Measurements from ENCODE around the gene PRKN. TPM values are rescaled to one million over a fixed set of nuclear protein-coding genes. Genes with fewer than 3 reads are reported as not detected.

The PRKN gene
- total RNA-seq, 1 donor from 2014 or later: 0.34 TPM

DNA sequence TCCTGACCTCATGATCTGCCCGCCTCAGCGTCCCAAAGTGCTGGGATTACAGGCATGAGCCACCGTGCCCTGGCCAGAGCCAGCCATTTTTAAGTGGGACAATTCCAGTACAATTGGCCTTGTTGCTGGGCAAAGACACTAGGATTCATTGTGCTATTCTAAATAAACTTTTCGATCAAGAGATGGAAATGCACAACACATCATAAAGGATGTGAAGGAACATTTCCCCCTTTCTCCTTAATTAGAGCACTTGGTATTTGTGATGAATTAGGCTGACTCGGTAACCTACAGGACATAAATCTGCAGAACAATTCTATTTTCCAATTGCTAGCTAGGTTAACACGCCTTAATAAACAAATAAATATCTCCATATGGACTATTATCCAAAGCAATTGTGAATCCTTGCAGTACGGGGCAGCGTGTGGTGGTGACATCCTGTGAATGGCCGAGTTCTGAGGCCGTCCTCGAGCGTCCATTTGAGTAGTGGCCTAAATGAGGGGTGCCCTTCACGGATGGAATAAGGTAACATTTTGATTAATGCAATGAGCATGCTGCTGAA, 1047.5 kb downstream of the PRKN start:
- no peak for DNase-seq

DNA sequence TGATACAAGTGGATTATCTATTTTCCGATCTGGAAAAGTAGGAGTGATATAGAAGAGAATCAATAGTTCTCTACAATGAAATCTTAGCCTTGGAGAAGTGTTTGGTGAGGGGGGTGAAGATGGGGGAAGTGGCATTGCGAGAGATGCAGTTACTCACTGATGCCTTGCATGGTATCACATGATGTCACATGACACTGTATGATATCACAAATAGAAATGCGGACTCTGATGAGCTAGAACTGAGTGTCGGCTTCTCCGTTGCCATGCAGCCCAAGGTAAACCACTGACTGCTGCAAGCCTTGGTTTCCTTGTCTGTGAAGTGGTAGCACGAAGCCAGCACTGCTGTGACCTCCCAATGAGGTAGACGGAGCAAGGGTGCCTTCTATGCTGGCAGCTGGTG, 1050.4 kb downstream of the PRKN start:
- no peak for DNase-seq

DNA sequence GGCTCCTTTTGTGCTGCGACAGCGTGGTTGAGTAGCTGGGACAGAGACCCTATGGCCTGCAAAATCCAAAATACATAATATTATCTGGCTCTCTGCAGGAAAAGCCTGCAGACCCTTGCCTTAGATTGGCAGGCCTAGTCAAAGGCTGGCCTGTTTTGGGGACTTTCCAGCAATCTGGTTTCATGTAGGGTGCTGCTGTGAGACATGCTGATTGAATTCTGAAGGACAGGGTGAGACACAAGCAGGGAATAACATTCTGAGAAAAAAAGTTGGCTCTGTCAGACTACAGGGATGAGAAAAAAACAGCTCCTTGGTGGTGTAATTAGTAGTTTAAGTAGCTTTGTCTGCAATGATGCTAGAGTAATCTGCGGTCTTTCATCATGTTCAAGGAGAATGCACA, 1051.0 kb downstream of the PRKN start:
- no peak for DNase-seq

DNA sequence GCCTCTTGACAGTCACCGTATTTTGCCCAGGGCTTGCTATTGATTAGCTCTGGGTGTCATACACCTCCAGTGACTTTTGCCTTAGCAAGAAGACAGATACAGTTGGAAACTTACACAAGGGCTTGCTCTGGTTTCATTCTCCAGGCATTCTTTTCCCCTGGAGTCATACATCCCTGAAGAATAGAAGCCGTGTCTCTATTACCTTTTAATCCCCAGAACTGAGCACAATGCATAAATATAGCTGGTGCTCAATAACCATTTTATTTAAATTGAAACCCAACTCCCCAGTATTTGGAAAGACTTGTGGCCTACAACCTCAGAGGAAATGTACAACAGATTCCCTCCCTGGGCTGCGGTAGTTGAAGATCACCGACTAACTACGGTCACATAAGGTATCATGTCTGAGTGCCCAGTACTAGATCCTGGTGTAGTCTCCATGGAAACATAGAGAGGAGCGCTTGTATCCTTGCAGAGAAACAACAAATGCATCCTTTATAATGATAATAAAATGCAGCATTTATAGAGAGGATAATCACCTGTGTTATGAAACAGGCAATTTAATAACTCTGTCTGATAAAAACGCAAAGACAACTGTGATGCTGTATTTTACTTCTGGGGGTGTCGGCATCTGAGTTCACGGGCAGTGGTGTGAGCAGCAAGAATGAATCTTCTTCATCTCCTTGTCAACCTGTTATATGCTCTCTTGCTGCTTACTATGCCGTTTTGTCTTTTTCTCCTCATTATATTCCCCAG, 1052.5 kb downstream of the PRKN start:
- no peak for DNase-seq

DNA sequence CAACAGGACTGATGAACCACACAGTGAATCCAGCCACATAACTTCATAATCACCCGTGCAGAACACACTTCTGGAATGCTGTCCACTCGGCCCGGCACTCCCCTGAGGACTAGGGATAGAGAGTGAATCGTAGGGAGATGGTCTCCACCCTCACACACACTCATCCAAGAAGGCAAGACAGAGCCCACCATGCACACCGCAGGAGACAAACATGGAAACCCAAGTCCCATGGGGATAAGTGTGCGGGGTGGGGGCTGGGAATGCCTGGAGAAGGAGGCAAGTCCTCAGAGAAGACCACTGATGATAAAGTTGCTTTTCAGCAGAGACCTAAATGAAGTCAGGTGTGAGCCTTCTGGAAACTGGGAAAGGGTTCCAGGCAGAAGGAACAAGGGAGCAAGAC, 1054.5 kb downstream of the PRKN start:
- DNase-seq: no peak

DNA sequence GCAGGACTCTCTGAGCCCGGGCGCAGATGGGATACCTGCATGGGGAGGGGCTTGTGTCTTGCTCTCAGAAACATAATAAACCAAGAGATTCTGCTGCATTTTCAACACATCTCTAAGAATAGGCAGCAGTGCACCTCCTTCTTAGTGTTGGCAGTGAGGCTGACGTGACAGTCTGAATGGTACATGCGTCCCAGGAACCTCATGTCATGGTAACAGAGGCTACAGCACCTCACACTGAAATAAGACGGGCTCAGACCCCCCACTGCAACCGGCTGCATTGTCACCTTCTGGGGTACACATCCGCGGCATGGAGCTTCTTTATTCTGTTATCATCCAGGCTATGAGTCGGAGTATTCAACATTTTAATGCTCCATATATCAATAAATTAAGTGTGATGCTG, 1056.4 kb downstream of the PRKN start:
- no peak for DNase-seq

DNA sequence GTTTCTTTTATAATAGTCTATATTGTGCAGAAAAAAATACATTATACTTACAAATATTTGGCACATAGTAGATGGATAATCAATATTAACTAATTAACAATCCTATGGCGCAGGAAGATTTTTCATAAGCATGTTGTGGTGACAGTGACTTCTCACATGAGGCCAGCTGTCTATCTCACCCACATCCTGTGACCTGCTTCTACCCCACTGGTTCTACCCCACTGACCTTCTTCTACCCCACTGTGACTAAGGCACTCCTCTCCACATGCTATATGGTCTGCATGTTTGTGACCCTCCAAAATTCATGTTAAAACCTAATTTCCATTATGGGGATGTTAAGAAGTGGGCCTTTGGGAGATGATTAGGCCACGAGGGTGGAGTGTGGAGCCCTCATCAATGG, 1058.9 kb downstream of the PRKN start:
- DNase-seq: no peak

DNA sequence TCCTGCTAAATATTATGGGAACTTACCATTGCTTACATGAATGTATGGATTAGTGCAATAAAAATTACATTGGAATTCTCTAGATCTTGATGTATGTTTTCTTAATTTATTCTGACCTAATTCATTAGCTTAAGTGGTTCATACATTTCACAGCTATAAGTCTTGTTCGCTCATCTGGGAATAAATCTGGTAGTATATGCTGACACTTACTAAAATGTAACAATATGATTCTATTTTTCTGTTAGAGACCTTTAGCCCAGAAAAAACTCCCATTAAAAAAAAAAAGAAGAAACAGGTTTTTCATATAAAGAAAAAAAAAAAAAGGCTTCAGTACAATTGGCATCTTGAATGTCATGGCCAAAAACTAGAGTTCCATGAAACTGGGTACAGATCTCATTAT, 1059.6 kb downstream of the PRKN start:
- DNase-seq: no peak

DNA sequence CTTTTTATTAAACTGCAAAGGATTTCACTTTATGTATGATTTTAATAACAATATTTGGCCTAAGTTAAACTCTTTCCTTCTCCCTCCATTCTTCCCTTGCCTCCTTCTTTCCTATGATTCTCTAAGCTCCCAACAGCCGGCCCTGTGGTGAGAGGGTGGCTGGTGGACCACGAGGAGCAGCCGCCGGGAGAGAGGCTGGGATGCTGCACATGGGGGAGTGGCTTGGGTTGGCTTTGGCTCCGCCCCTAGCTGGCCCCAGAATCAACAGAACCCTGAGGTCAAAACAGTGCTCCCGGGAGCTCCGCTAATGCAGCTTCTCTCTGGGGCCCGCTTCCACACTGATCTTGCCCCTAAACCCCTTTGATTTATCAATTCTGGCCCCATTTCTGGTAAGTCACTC, 1063.9 kb downstream of the PRKN start:
- no peak for DNase-seq

DNA sequence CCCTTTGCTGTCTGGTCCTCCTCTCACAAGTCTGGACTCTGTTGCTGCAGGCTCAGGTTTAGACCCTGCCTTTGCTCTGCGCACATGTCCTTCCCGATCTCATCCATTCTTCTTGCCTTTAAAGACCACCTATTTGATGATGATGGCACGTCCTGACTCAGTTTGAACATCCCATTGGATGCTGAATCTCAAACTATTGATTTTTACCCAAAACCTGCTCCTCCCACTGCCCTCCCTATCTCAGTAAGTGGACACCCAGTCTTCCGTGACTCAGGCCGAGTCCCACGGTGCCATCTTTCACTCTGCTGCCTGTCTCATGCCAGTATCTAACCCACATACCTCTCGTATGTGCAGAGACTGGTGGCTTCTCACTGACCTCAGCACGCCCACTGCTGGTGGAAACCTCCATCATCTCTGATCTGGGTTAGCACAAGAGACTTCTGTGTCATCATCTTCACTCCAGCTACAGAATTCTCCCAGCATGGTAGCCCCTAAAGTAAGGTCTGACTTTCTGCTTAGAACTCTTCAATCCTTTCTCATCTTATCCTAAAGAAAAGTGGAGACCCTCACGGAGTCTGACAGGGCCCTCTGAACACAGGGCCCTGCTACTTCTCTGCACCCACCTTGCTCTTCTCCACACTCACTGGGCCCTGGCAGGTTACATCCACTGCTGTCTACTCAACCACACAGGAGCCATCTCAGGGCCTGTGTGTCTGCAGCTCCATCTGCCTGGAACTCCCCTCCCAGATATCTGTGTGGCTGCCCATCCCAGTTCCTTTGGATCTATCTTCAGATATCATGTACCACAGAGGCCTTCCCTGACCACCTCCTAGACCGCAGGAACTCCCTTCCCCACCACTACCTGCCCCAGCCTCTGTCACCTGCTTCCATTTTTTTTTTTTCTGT, 1066.6 kb downstream of the PRKN start:
- no peak for DNase-seq

DNA sequence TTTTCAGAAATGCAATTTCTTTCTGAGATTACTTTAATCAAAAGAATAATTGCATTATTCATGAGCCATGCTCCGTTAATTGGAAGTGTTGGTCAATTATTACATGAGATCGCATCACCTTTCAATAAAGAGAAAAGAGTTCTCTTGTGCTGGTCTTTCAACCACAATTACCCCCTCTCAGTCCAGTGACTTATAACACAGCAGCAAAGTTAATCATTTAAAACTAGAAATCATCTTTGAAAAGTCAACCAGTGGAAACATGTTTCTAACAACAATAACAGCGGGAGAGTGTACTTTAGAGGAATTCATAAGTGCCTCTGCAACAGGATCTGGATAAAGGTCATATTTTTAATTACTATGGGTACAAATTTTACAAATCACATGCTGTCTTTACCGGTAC, 1069.4 kb downstream of the PRKN start:
- DNase-seq: no peak

DNA sequence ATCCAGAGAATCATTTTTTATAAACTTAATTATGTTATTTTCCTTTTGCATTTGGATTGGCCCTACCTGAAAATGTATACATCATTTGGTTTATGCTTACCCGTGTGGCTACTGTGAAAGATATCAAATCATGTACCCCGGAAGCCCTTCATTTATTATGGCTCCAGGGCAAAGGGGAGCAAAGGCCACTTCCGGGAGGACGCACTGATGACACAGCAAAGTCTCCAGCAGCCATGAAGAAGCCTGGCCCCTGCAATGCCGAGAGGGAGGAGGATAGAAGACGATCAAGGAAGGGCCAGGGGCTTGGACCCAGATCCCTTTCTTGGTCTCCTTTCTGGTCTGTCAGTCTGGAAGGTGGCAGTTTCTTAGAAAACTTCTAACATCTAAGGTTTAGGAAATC, 1073.4 kb downstream of the PRKN start:
- DNase-seq: no peak

DNA sequence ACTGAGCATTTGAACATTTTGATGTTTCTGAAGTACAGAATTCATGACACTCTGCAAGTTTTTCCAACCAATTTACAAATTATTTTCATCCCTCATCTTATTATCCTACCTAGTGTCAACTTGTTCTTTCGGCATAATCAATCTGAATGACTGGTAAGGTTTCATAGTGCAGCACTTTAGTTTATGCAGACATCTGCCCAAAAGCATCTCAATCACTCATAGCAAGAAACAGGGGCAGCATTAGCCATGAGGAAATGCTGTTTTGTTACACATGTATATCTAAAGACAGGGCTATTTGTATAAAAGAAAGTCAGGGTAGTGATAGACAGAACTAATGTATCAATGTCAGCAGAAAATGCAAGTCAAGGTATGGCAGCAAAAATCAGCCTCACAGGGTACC, 1075.6 kb downstream of the PRKN start:
- DNase-seq: no peak

DNA sequence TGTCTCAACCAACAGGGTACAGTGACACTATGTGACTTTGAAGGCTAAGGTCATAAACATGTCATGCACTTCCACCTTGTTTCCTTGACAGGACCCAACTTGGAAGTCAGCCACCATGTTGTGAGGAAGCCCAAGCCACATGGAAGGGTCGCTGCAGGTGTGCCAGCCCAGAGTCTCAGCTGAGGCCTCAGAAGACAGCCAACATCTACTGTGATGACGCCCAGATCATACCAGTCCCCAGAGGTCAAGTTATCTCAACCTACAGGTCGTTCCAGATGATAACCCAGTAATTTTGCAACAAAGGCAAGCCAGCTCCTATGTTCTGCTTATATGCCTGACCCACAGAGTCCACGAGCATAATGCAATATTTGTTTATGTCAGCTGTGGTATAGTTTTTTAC, 1077.7 kb downstream of the PRKN start:
- DNase-seq: no peak

DNA sequence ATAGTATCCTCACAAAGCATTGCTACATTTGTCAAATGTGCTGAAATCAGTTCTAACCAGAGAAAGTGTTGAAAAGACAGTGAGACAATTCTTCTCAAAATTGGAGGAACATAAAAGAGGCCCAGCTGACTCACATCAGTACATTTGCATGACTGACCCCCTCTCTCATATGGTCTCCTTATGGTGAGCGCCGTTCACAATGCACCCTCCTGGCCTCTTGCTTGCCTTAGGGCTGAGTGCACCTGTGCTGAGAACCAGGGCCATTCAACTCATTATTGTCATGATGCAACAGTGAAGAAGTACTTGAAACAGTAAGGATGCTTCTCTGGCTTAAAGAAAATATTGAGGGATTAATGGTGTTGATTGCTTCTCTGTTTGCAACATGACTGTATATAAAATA, 1078.5 kb downstream of the PRKN start:
- no peak for DNase-seq

DNA sequence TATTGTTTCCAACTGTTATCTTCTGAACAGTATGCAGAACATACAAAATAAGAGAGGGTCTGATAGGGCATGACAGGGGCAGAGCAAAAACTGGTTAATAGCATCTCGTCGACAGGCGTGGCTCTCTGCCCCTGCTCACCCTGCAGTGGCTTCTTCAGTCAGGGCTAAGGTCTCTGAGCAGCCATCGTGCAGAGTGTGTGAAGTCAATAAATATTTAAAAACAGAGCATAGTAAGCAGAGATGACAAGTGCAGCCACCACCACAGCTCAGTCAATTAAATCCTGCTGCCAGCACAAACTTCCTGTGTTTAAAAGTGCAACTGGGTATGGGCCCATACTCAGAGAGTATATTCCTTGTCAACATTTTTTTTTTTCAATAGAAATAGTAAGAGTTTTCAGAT, 1080.3 kb downstream of the PRKN start:
- no peak for DNase-seq

DNA sequence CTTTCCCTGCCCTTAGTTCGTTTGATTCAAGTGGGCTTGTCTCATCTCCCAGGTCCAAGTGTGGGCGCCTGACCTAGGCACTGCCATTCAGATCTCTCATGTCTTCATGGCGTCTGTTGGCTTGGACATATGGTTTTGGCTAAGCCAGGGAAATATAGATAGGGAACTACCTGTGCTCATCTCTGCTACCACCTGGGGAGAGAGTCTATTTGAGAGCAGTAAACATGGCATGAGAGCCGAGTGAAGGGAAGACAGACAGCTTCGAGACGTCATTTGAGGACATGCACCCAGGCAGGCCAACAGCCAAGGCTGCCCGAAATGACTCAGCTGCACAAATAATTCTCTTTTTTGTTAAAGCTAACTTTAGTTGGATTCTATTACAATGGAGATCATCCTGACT, 1083.0 kb downstream of the PRKN start:
- no peak for DNase-seq

DNA sequence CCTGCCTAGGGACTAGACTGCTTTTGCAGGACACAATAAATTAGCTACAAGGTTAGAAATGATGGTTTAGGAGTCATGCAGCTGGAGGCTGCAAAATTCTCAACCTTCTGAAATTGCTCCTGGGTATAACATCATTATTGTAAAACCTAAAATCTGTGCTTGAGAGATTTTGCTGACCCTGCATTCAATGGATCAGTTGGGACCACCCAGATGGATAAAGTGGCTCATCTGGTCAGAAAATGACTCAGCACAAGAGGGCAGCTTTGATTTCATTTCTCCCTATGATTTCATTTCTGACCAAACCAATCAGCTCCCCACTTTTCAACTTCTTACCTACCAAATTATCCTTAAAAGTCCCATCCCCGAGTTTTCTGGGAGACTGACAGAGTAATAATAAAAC, 1086.4 kb downstream of the PRKN start:
- DNase-seq: no peak

DNA sequence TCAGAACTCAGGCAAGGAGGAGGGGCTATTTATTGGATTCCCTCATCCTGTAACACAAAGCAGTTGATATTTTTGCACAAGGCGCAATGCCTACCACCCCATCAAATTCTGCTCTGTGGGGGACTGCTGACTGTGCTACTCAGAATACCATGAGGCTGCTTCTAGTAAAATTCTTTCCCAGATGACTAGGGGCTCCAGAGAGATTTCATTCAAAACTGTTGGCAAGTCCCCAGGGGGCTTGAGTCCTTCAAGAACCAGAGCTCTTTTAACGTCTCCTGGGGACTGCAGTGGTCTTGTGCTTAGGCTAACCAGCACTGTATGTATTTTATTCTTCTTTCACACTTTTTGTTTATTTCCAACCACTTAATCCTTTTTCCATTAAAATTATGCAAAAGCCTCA, 1087.8 kb downstream of the PRKN start:
- no peak for DNase-seq

DNA sequence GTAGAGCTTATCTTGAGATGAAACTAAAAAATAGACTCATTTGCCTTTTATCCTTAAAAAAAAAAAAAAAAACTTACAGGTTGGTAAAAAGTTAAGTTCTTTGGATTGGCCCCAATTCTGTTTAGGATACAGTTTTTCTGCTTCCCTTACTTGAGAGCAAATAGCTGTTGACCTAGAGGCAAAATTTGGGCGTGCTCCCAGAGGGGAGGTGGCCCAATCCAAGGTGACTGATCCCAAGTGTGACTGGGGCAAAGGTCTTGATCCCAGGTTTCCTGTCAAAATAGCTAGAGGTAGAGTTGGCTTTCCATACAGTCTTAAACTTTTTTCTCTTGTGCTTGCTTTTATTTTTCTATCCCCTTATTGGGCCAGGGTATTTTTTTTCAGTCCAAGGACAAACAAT, 1089.9 kb downstream of the PRKN start:
- DNase-seq: no peak

DNA sequence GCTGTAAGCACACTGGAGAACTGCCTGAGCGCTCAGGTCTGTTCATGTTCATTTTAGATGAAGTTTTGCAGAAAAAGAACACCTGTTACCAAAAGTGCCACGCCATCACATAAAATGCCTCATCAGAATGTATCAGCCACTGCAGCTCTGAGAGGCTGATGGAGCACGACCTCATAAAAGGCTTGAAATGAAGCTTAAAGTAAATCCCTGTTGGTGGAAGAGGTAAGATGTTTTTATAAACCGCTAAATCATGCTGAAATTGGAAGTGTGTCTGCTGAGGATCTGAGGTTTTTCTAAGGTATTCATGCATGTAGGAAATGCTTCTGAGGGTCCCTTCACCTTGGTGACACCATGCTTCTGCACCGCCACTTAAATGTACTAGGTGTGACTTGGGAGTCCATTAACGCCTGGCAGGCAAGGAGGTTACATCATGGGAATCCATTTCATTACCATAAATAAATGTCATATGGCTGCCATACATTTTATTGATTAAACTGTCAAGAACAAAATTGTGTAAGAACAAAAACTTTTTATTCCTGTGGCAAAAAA, 1090.6 kb downstream of the PRKN start:
- no peak for DNase-seq

DNA sequence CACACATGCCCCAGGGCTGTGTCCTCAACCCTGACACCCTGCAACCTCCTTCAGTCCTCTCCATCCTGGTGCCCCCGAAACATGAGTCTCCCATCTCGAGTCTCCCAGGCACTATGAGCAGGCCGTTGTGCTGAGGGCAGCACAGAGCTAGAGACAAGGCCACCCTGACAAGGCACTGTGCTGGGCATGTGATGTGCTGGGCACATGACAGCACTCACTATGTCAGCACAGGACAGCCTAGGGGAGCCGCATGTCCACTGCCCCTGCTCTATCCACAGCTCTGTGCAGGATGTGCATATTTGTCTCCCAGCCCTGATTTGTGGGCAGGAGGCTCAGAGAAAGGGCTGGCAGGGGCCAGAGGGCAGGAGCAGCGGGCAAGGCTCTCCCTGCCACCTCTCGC, 1091.6 kb downstream of the PRKN start:
- DNase-seq: no peak

DNA sequence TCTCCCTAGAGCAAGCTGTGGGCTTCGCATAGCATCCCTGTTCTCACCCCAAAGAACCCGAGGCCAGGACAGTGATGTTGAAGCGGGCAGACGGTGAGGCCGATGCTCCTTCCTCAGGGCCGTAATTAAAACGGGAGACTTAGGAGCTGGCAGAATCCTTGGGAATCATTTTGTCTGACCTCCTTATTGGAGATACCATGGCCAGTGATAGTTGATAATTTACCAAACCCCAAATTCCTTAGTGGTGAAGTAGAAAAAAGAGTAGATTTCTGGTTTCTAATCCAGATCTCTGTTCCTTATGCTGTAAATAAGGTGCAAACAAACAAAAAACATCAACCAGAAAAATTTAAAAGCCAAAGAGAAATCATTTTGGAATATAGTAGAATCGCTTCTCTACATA, 1092.7 kb downstream of the PRKN start:
- no peak for DNase-seq
